WTC11 (cell line): ENCODE results near the gene PPTC7. TPM values are rescaled to one million over a fixed set of nuclear protein-coding genes. Genes with fewer than 3 reads are reported as not detected.

Source experiments
- ATAC-seq: fragments of 200-7000 bp; cut with Tn5 transposase; 2 replicates; pipeline ENCODE4 v1.10.0; 2021; ENCODE audit warnings: mild to moderate bottlenecking, moderate library complexity
- CTCF ChIA-PET: fragments of 300-600 bp; sonication (Branson Sonifier 250); formaldehyde crosslinking; loops from one replicate; lab custom pipeline; 2021; ENCODE audit warnings: antibody characterized with exemption; lab: Charles Lee
- POLR2A ChIA-PET: fragments of 350-600 bp; sonication (Branson Sonifier 250); formaldehyde crosslinking; loops from one replicate; lab custom pipeline; 2021; ENCODE audit warnings: antibody characterized with exemption; lab: Charles Lee
- DNase-seq: peaks from one replicate; pipeline ENCODE4 v3.0.0; 2021; ENCODE audit warnings: low spot score
- H3K27ac Mint-ChIP-seq: 2 replicates; pipeline ENCODE4 v1.8.0; 2021; ENCODE audit warnings: mixed read lengths
- H3K27me3 Mint-ChIP-seq: 2 replicates; pipeline ENCODE4 v1.8.0; 2021; ENCODE audit warnings: low read depth, mild to moderate bottlenecking, moderate library complexity, mixed read lengths
- H3K36me3 Mint-ChIP-seq: 2 replicates; pipeline ENCODE4 v1.8.0; 2021; ENCODE audit warnings: mixed read lengths
- H3K4me1 Mint-ChIP-seq: 2 replicates; pipeline ENCODE4 v1.8.0; 2022; ENCODE audit warnings: mixed read lengths
- H3K4me3 Mint-ChIP-seq: 2 replicates; pipeline ENCODE4 v1.8.0; 2021; ENCODE audit warnings: mild to moderate bottlenecking, moderate library complexity, mixed read lengths
- H3K9me3 Mint-ChIP-seq: 2 replicates; pipeline ENCODE4 v1.8.0; 2021; ENCODE audit warnings: mixed read lengths
- ATF6 ChIP-seq: sonication (generic); formaldehyde crosslinking; IDR thresholded peaks from 2 replicates; pipeline ENCODE4 v1.8.1; 2023; ENCODE audit warnings: mild to moderate bottlenecking, missing genetic modification reagents
- EMX1 ChIP-seq: fragments of 250-450 bp; sonication (Bioruptor Pico); IDR thresholded peaks from 2 replicates; pipeline ENCODE4 v1.8.0; 2021; ENCODE audit warnings: mild to moderate bottlenecking
- GABPB1 ChIP-seq: sonication (generic); formaldehyde crosslinking; IDR thresholded peaks from 2 replicates; pipeline ENCODE4 v1.8.1; 2023; ENCODE audit warnings: mild to moderate bottlenecking, missing genetic modification reagents
- GTF2I ChIP-seq: fragments of 250-450 bp; sonication (Bioruptor Pico); conservative IDR thresholded peaks from 2 replicates; pipeline ENCODE4 v1.4.0; 2021; ENCODE audit warnings: mild to moderate bottlenecking
- HMGXB4 ChIP-seq: sonication (generic); formaldehyde crosslinking; IDR thresholded peaks from 2 replicates; pipeline ENCODE4 v1.8.1; 2023; ENCODE audit warnings: mild to moderate bottlenecking, moderate library complexity, missing genetic modification reagents
- MXD4 ChIP-seq: fragments of 250-450 bp; sonication (Bioruptor Pico); IDR thresholded peaks from 2 replicates; pipeline ENCODE4 v1.8.0; 2021; ENCODE audit warnings: mild to moderate bottlenecking, moderate library complexity, borderline replicate concordance
- NFATC4 ChIP-seq: fragments of 250-450 bp; sonication (Bioruptor Pico); IDR thresholded peaks from 2 replicates; pipeline ENCODE4 v1.9.0; 2021; ENCODE audit warnings: mild to moderate bottlenecking
- NR3C1 ChIP-seq: sonication (generic); formaldehyde crosslinking; conservative IDR thresholded peaks from 2 replicates; pipeline ENCODE4 v1.8.1; 2023; ENCODE audit warnings: low read depth, mild to moderate bottlenecking, missing genetic modification reagents
- PREB ChIP-seq: sonication (generic); formaldehyde crosslinking; IDR thresholded peaks from 2 replicates; pipeline ENCODE4 v1.8.1; 2022; ENCODE audit warnings: mild to moderate bottlenecking, missing genetic modification reagents, moderate library complexity, borderline replicate concordance
- RELA ChIP-seq: sonication (generic); formaldehyde crosslinking; IDR thresholded peaks from 2 replicates; pipeline ENCODE4 v1.8.1; 2022; ENCODE audit warnings: missing genetic modification reagents, mild to moderate bottlenecking, borderline replicate concordance
- SOX15 ChIP-seq: fragments of 250-450 bp; sonication (Bioruptor Pico); IDR thresholded peaks from 2 replicates; pipeline ENCODE4 v1.9.0; 2021; ENCODE audit warnings: mild to moderate bottlenecking
- STAT6 ChIP-seq: sonication (generic); formaldehyde crosslinking; conservative IDR thresholded peaks from 2 replicates; pipeline ENCODE4 v1.8.1; 2023; ENCODE audit warnings: mild to moderate bottlenecking, low read depth, missing genetic modification reagents, moderate library complexity
- TCF7 ChIP-seq: sonication (generic); formaldehyde crosslinking; IDR thresholded peaks from 2 replicates; pipeline ENCODE4 v1.8.0; 2022; ENCODE audit warnings: mild to moderate bottlenecking, low read depth, missing genetic modification reagents, moderate library complexity
- ZNF263 ChIP-seq: sonication (generic); formaldehyde crosslinking; IDR thresholded peaks from 2 replicates; pipeline ENCODE4 v1.8.1; 2022; ENCODE audit warnings: low read depth, mild to moderate bottlenecking, moderate library complexity, missing genetic modification reagents
- total RNA-seq: library from RNA; stranded (reverse); gene quantifications from 3 replicates; pipeline ENCODE4 v1.2.3, GENCODE V29; 2021
- TF ChIP-seq, protein P1 (sequence below): sonication (generic); formaldehyde crosslinking; IDR thresholded peaks from 2 replicates; pipeline ENCODE4 v1.8.1; 2023; ENCODE audit warnings: mild to moderate bottlenecking, missing genetic modification reagents, borderline replicate concordance
- TF ChIP-seq, protein P2 (sequence below): sonication (generic); formaldehyde crosslinking; IDR thresholded peaks from 2 replicates; pipeline ENCODE4 v1.8.0; 2022; ENCODE audit warnings: mild to moderate bottlenecking, missing genetic modification reagents

PPTC7 gene
- total RNA-seq, 1 experiment from 2014 or later, result 15.6 TPM

DNA sequence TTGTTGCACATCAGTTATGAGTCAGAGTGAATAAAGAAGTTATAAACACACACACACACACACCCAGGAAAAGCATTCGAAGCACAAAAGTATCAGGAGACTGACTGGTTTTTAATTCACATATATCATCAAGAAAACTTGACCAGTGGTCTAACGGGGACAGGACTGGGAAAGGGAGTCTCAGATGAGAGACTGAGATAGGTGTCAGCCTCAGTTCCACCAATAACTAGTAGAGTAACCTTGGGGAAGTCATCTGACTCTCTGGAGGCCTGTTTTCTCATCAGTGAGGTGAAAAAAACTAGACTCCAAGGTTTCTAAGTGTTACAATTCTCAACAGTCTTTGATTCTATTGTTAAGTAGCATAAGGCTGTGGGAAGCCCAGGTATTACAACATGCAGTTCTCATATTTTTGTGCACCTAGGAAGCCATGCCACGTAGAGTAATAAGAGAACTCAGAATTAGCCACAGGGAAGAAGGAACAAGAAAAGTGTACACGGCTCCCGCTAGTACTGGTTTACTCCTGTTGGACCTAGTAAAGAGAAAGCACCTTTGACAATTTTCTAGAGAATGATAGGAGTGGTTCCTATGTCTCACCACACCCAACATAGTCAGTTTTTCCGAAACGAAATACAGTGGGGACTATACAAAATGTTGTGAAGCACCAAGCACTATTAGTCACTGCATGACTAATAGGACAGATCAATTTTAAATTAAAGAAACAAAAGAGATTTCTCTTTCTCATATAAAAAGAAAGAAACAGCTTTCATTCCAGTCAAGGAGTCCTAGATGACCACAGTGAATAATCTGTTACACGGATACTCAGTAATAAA lies 5.0 kb downstream of the PPTC7 start:
- H3K36me3 Mint-ChIP-seq, result peaks cover 2% of the 10 kb centered on the region; the same call in 1 of the 2 replicates
- ChIA-PET CTCF (no interaction called here), POLR2A (interaction anchor here (1.0 kb wide), 1 partner anchor 110 kb away, joined by 4 read pairs; the partner anchor contains the start of gene GPN3)
- no peaks in the 10 kb centered on the region for H3K27me3 Mint-ChIP-seq
- no peak for ATAC-seq
- TF ChIP-seq SOX15 (no peak), ZNF263 (no peak), EMX1 (no peak), STAT6 (CRISPR knock-in tag) (no peak), GTF2I (no peak), TCF7 (no peak), PREB (CRISPR knock-in tag) (no peak), MXD4 (CRISPR knock-in tag) (no peak), GABPB1 (CRISPR knock-in tag) (no peak), HMGXB4 (CRISPR knock-in tag) (no peak), NR3C1 (no peak), ATF6 (no peak), RELA (CRISPR knock-in tag) (no peak), NFATC4 (no peak)
- TF ChIP-seq, protein P1, sequence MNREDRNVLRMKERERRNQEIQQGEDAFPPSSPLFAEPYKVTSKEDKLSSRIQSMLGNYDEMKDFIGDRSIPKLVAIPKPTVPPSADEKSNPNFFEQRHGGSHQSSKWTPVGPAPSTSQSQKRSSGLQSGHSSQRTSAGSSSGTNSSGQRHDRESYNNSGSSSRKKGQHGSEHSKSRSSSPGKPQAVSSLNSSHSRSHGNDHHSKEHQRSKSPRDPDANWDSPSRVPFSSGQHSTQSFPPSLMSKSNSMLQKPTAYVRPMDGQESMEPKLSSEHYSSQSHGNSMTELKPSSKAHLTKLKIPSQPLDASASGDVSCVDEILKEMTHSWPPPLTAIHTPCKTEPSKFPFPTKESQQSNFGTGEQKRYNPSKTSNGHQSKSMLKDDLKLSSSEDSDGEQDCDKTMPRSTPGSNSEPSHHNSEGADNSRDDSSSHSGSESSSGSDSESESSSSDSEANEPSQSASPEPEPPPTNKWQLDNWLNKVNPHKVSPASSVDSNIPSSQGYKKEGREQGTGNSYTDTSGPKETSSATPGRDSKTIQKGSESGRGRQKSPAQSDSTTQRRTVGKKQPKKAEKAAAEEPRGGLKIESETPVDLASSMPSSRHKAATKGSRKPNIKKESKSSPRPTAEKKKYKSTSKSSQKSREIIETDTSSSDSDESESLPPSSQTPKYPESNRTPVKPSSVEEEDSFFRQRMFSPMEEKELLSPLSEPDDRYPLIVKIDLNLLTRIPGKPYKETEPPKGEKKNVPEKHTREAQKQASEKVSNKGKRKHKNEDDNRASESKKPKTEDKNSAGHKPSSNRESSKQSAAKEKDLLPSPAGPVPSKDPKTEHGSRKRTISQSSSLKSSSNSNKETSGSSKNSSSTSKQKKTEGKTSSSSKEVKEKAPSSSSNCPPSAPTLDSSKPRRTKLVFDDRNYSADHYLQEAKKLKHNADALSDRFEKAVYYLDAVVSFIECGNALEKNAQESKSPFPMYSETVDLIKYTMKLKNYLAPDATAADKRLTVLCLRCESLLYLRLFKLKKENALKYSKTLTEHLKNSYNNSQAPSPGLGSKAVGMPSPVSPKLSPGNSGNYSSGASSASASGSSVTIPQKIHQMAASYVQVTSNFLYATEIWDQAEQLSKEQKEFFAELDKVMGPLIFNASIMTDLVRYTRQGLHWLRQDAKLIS (CRISPR knock-in tag), result no peak
- TF ChIP-seq, protein P2, sequence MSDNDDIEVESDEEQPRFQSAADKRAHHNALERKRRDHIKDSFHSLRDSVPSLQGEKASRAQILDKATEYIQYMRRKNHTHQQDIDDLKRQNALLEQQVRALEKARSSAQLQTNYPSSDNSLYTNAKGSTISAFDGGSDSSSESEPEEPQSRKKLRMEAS, result no peak
- no peak overlapping the region; the same call in 1 of the 2 replicates for H3K27ac Mint-ChIP-seq
- DNase-seq, result no peak
- H3K4me3 Mint-ChIP-seq, result no peak overlapping the region
- H3K9me3 Mint-ChIP-seq, result peaks cover 3% of the 10 kb centered on the region
- H3K4me1 Mint-ChIP-seq, result peaks cover 37% of the 10 kb centered on the region
